ENCODE measurements around the gene SLC4A7. TPM values are rescaled to one million over a fixed set of nuclear protein-coding genes. Genes with fewer than 3 reads are reported as not detected.

Gene SLC4A7
- polyA plus RNA-seq, 1 donor (not counting 4 experiments of a cell fraction or from before 2014, with no cell fraction given), result 28.5 TPM

DNA sequence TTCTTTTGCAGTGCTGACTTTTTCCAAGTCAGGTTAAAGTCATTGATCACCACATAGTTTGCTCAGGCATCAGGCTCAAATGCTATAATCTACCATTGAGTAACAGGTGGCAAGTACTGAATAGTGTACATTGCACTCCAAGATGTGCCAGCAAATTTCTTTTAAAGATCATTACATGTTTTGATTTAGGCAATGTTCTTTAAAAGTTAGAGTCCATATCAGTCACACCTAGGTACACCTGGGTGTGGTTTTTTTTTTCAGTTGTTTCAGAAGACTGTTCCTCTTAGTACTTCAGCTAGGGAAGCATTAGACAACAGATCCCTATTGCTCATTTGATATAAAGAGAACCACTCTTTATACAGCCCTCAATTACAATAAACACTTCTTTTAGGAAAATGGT is 10.6 kb upstream of the SLC4A7 start:
- Histone ChIP-seq H3K36me3 (ENCODE audit: control insufficient read depth in 2 of 2, extremely low read depth in 1 of 2, insufficient read depth in 2 of 2, low read length in 2 of 2) (no peaks in the 10 kb centered on the region), H3K9ac (ENCODE audit: control insufficient read depth, extremely low read depth, insufficient read depth, low read length) (no peak overlapping the region), H3K79me2 (ENCODE audit: control insufficient read depth, insufficient read depth, low read length) (no peaks in the 10 kb centered on the region), H3K4me2 (ENCODE audit: control insufficient read depth, extremely low read depth, insufficient read depth, low read depth, low read length) (no peak overlapping the region), H3K27ac (ENCODE audit: control insufficient read depth, insufficient read depth, low read length) (no peak overlapping the region), H3K4me3 (ENCODE audit: control insufficient read depth in 2 of 3, extremely low read depth in 1 of 3, insufficient read depth in 2 of 3, low read depth in 1 of 3, low read length in 3 of 3) (no peak overlapping the region), H3K9me3 (ENCODE audit: control insufficient read depth, low read depth, low read length) (no peaks in the 10 kb centered on the region), H2AFZ (ENCODE audit: control insufficient read depth, low read length) (no peak overlapping the region), H3K27me3 (ENCODE audit: control insufficient read depth, extremely low read depth, insufficient read depth, low read length) (no peaks in the 10 kb centered on the region), H3K9me1 (ENCODE audit: control insufficient read depth, extremely low read depth, insufficient read depth, low read length) (no peaks in the 10 kb centered on the region), H3K4me1 (ENCODE audit: control insufficient read depth, extremely low read depth, insufficient read depth, low read length) (no peaks in the 10 kb centered on the region), H4K20me1 (ENCODE audit: control insufficient read depth, extremely low read depth, insufficient read depth, low read length) (no peaks in the 10 kb centered on the region)
- TF ChIP-seq EZH2 (IDR thresholded peaks at IDR 0.05; ENCODE audit: low read length), result no peak
- no peak for TF ChIP-seq CTCF (optimal IDR thresholded peaks at IDR 0.05 in 1 of 3, IDR thresholded peaks at IDR 0.05 in 1 of 3, conservative IDR thresholded peaks at IDR 0.05 in 1 of 3; ENCODE audit: extremely low read depth in 1 of 3, insufficient read depth in 2 of 3, low read length in 3 of 3)
- FAIRE-seq, result no peak
- dilution Hi-C loops (cut with MboI; ENCODE audit: extremely low pct_ligation_motif_present, low sequenced_read_pairs), result no loop called here
- DNase-seq (ENCODE audit: low read depth, low spot score), result no peak

DNA sequence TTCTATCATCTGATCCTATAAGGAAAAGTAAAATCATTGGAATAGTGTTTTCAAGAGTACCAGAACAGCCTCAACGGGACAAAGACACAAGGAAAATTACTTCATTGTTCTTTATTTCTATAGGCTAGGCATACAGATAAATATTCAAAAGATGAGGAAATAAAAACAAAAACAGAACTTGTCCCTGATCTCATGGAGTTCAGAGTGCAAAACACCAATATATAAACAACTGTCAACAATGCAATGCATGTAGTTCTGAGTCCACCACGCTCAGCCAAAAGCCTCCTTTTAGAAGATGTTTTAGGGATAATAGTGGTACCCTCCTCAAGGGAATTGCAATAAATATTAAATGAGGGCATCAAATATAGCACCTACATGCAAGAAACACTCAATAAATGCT is 4.6 kb upstream of the SLC4A7 start:
- Histone ChIP-seq H3K9ac (ENCODE audit: control insufficient read depth, extremely low read depth, insufficient read depth, low read length) (no peak overlapping the region), H3K79me2 (ENCODE audit: control insufficient read depth, insufficient read depth, low read length) (peaks cover 4% of the 10 kb centered on the region)

More for the DNA sequence above, 4.6 kb upstream of the SLC4A7 start:
- no peak for DNase-seq (ENCODE audit: low read depth, low spot score)
- no peak for FAIRE-seq
- peaks cover 2% of the 10 kb centered on the region for H3K4me1 ChIP-seq (ENCODE audit: control insufficient read depth, extremely low read depth, insufficient read depth, low read length)
- H4K20me1 ChIP-seq (ENCODE audit: control insufficient read depth, extremely low read depth, insufficient read depth, low read length), result no peaks in the 10 kb centered on the region
- no peaks in the 10 kb centered on the region for H3K9me3 ChIP-seq (ENCODE audit: control insufficient read depth, low read depth, low read length)
- H3K27me3 ChIP-seq (ENCODE audit: control insufficient read depth, extremely low read depth, insufficient read depth, low read length), result no peaks in the 10 kb centered on the region
- H2AFZ ChIP-seq (ENCODE audit: control insufficient read depth, low read length), result no peak overlapping the region
- H3K4me3 ChIP-seq (ENCODE audit: control insufficient read depth in 2 of 3, extremely low read depth in 1 of 3, insufficient read depth in 2 of 3, low read depth in 1 of 3, low read length in 3 of 3), result no peak overlapping the region
- no peaks in the 10 kb centered on the region for H3K36me3 ChIP-seq (ENCODE audit: control insufficient read depth in 2 of 2, extremely low read depth in 1 of 2, insufficient read depth in 2 of 2, low read length in 2 of 2)
- no peak for TF ChIP-seq CTCF (optimal IDR thresholded peaks at IDR 0.05 in 1 of 3, IDR thresholded peaks at IDR 0.05 in 1 of 3, conservative IDR thresholded peaks at IDR 0.05 in 1 of 3; ENCODE audit: extremely low read depth in 1 of 3, insufficient read depth in 2 of 3, low read length in 3 of 3)
- no peak for TF ChIP-seq EZH2 (IDR thresholded peaks at IDR 0.05; ENCODE audit: low read length)
- H3K4me2 ChIP-seq (ENCODE audit: control insufficient read depth, extremely low read depth, insufficient read depth, low read depth, low read length), result no peak overlapping the region
- H3K27ac ChIP-seq (ENCODE audit: control insufficient read depth, insufficient read depth, low read length), result no peak overlapping the region
- dilution Hi-C loops (cut with MboI; ENCODE audit: extremely low pct_ligation_motif_present, low sequenced_read_pairs), result no loop called here
- no peaks in the 10 kb centered on the region for H3K9me1 ChIP-seq (ENCODE audit: control insufficient read depth, extremely low read depth, insufficient read depth, low read length)

All from keratinocyte (primary cell).